ENCODE results near the gene GAS7.
A peak's percentile ranks its signal among the peaks of the same experiment; 100 is the strongest.
"Not testable (repeated sequence)": the region's sequence is repeated elsewhere in the genome, so short reads cannot be mapped to it uniquely, and the experiment has no call there.

GAS7 gene

DNA sequence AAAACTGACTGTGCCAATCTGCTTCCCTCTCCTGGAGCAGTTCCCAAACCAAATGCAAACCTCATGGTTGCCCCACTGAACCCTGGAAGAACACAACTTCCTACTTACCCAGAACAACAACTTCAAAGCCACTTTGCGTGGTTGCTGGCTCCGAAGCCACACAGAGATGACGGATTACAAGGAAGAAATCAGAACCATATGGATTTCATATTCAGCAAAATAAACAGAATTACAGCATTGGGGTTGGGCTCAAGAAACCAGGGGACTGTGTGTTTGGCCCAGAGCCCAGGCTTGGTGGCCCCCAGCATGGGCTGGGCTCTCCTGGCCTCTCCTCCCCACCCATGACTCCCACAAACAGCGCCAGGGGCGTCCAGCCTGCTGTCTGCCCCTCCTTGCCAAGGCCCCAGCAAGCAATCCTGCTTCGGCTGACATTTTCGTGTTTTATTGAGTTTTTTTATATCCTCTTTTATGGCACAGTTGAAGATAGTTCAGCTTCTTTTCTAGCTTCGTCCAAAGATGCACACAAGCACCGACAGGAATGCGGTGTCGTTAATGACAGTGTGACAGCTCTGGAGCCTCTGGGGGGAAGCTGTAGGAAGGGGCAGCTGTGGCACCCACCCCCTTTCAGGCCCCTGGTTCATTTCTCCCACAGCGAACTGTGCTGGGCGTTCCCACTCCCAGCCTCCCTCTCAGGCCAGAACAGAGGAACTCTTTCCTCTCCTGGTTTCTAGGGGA is 137.1 kb downstream of the GAS7 start:
- DNase-seq (ENCODE audit: low read depth in 2 of 2), result peak in 1 of 2 donors; percentile 66
- H3K4me3 ChIP-seq (replicated peaks in 1 of 2; ENCODE audit: low read depth in 2 of 2, low read length in 2 of 2), result no peak overlapping the region
- TF ChIP-seq, protein P1, sequence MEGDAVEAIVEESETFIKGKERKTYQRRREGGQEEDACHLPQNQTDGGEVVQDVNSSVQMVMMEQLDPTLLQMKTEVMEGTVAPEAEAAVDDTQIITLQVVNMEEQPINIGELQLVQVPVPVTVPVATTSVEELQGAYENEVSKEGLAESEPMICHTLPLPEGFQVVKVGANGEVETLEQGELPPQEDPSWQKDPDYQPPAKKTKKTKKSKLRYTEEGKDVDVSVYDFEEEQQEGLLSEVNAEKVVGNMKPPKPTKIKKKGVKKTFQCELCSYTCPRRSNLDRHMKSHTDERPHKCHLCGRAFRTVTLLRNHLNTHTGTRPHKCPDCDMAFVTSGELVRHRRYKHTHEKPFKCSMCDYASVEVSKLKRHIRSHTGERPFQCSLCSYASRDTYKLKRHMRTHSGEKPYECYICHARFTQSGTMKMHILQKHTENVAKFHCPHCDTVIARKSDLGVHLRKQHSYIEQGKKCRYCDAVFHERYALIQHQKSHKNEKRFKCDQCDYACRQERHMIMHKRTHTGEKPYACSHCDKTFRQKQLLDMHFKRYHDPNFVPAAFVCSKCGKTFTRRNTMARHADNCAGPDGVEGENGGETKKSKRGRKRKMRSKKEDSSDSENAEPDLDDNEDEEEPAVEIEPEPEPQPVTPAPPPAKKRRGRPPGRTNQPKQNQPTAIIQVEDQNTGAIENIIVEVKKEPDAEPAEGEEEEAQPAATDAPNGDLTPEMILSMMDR (IDR thresholded peaks at IDR 0.05; ENCODE audit: low read depth, low read length), result no peak

DNA sequence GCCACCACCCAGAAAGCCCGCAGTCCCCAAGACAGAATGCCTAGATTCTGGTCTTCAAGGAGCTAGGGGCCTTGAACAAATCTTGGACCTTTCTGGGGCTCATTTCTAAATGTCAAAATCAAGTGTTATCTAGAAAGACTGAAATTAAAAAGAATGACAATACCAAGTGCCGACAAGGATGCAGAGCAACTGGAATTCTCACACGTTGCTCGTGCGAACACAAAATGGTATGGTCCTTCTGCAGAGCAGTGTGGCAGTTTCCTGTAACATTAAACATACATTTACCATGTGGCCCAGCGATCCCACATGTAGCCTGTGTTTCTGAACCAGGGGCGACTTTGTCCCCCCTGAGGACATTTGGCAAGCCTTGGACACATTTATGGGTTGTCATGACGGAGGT is 137.9 kb downstream of the GAS7 start:
- TF ChIP-seq, protein P1 (IDR thresholded peaks at IDR 0.05; ENCODE audit: low read depth, low read length), result no peak
- DNase-seq (ENCODE audit: low read depth in 2 of 2), result no peak
- H3K4me3 ChIP-seq (replicated peaks in 1 of 2; ENCODE audit: low read depth in 2 of 2, low read length in 2 of 2), result no peak overlapping the region

DNA sequence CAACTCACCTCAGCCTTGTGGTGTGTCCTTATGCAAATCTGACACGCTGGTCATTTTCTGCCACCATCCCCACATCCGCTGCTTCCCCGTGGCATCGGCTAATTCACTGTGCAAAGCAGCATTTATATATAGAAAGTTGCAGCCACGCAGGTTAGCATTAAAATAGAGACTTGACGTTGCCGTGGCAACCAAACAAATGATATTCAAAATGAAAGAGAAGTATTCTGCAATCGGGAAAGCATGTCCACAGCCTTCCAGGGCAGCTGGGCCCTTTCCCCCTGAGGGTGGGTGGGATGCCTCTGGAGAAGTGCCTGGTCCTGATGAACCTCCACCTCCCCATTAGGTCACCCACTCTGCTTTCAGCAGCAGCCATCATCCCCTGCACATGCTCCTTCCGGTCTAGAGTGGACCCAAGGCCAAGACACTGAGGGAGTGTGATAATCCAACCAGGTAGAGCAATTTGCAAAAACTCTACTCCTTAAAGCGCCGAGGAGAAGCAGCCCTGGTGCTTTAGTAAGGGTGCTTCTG is 138.7 kb downstream of the GAS7 start:
- peak in 1 of 2 donors; percentile 70 for DNase-seq (ENCODE audit: low read depth in 2 of 2)
- no peak overlapping the region for H3K4me3 ChIP-seq (replicated peaks in 1 of 2; ENCODE audit: low read depth in 2 of 2, low read length in 2 of 2)
- TF ChIP-seq, protein P1 (IDR thresholded peaks at IDR 0.05; ENCODE audit: low read depth, low read length), result no peak

DNA sequence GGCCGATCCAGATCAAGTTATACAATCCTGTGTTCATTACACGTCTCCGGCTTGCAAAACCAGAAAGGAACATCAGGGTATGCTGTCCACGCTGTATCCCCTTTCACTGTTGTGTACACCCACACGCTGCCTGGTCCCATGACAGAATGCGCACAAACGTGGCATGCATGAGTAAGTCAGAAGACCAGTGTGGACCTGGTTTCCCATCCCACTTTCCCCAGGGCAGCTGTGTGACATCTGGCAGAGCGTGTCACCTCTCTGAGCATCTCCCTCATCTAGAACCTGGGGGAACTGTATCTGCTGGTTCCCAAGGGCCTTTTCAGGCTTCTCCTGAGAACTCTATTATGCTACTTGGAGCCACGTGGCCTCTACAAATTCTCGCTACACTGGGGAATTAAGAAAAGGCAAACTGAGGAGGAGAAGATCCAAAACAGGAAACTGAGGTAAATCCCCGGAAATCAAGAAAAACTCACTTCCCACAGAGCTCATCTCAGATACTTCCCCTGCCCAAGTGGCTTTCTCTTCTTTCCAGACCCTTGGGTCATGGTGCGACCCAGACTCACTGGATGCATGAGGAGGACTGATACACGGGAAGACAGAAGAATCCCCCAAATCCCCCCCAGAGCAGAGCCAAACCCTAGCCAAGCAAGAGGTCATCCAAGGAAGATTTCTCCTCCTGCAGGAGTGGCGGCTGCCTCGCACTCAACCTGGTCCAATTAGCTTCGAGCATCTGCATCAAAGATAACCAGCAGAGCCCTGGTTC is 139.3 kb downstream of the GAS7 start:
- no peak for DNase-seq (ENCODE audit: low read depth in 2 of 2)
- H3K4me3 ChIP-seq (replicated peaks in 1 of 2; ENCODE audit: low read depth in 2 of 2, low read length in 2 of 2), result no peak overlapping the region
- TF ChIP-seq, protein P1 (IDR thresholded peaks at IDR 0.05; ENCODE audit: low read depth, low read length), result no peak

DNA sequence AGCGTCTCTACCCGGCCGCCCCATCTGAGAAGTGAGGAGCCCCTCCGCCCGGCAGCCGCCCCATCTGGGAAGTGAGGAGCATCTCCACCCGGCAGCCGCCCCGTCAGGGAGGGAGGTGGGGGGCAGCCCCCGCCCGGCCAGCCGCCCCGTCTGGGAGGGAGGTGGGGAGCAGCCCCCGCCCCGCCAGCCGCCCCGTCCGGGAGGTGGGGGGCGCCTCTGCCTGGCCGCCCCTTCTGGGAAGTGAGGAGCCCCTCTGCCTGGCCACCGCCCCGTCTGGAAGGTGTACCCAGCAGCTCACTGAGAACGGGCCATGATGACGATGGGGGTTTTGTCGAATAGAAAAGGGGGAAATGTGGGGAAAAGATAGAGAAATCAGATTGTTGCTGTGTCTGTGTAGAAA is 140.9 kb downstream of the GAS7 start:
- not testable (repeated sequence) for DNase-seq (ENCODE audit: low read depth in 2 of 2); H3K4me3 ChIP-seq (replicated peaks in 1 of 2; ENCODE audit: low read depth in 2 of 2, low read length in 2 of 2)

DNA sequence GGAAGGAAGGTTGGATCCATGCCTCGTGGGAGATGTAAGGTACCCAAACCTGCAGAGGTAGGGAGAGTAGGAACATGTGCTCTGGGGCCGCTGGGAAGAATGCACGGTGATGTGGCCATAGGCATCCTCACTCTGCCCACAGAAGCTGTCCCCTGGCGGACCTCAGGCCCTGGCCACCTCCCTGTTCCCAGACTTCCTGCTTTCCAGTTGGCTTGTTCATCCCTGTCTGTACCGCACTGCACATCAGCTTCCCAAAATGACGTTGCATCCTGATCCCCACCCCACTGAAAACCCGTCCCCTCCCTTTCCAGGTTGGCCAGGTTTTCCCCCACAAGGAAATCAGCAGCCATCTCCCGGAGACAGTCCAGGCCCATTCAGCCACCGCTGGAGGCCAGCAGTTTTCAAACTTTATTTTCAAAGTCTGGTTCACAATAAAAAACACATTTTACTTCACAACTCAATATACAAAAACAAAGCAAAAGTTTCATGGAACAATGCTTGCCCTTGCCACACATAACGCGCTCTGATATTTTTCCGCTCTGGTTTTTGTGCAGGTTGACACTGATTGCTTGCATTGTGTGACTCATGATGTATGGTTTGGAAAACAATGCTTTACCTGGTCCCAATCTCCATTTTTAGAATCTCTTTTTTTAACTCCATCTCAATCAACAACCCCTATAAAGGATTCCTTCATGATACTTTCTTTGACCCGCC is 143.0 kb downstream of the GAS7 start:
- TF ChIP-seq, protein P1 (IDR thresholded peaks at IDR 0.05; ENCODE audit: low read depth, low read length), result no peak
- H3K4me3 ChIP-seq (replicated peaks in 1 of 2; ENCODE audit: low read depth in 2 of 2, low read length in 2 of 2), result no peak overlapping the region
- DNase-seq (ENCODE audit: low read depth in 2 of 2), result no peak
